Calu3 (cell line): ENCODE data around the gene FMN2. TPM values are rescaled to one million over a fixed set of nuclear protein-coding genes. Genes with fewer than 3 reads are reported as not detected.

Source experiments
- BruUV-seq: library from RNA; stranded (reverse); fragments of 400-500 nt; replicated peaks from 2 replicates; lab custom pipeline; 2021; lab: Mats Ljungman, UMichigan
- CTCF ChIA-PET: fragments of 300-600 bp; sonication (Branson Sonifier 250); formaldehyde crosslinking; loops from one replicate; lab custom pipeline; 2022; ENCODE audit warnings: antibody characterized with exemption; lab: Charles Lee
- DNase-seq: peaks from one replicate; pipeline ENCODE4 v3.0.0; 2022
- H3K27ac Mint-ChIP-seq: one replicate; pipeline ENCODE4 v1.8.0; 2022; ENCODE audit warnings: mixed read lengths; ENCODE audit not compliant: unreplicated experiment
- H3K27me3 Mint-ChIP-seq: one replicate; pipeline ENCODE4 v1.8.0; 2022; ENCODE audit warnings: mixed read lengths; ENCODE audit not compliant: unreplicated experiment
- H3K36me3 Mint-ChIP-seq: one replicate; pipeline ENCODE4 v1.8.0; 2022; ENCODE audit warnings: mild to moderate bottlenecking, moderate library complexity, mixed read lengths; ENCODE audit not compliant: insufficient read depth, unreplicated experiment
- H3K4me1 Mint-ChIP-seq: one replicate; pipeline ENCODE4 v1.8.0; 2022; ENCODE audit warnings: mild to moderate bottlenecking, low read depth, mixed read lengths; ENCODE audit not compliant: unreplicated experiment
- H3K4me3 Mint-ChIP-seq: one replicate; pipeline ENCODE4 v1.8.0; 2022; ENCODE audit warnings: mild to moderate bottlenecking, low read depth, moderate library complexity, mixed read lengths; ENCODE audit not compliant: unreplicated experiment
- H3K9me3 Mint-ChIP-seq: one replicate; pipeline ENCODE4 v1.8.0; 2022; ENCODE audit warnings: low read depth, mixed read lengths; ENCODE audit not compliant: unreplicated experiment
- intact Hi-C: fragments of 100-400 bp; cut with micrococcal nuclease; formaldehyde crosslinking; loops from one replicate; pipeline ENCODE4 v1.10.0; 2022; ENCODE audit not compliant: unreplicated experiment
- total RNA-seq: library from RNA; stranded (reverse); gene quantifications from 2 replicates; pipeline ENCODE4 v1.2.3, GENCODE V29; 2022
- TF ChIP-seq, protein P1 (sequence below): fragments of 200-600 bp; IDR thresholded peaks from one replicate; pipeline ENCODE4 v1.8.0; 2022; ENCODE audit warnings: antibody characterized with exemption; ENCODE audit not compliant: unreplicated experiment

FMN2 gene
- total RNA-seq, 1 experiment from 2014 or later, result 0.12 TPM

DNA sequence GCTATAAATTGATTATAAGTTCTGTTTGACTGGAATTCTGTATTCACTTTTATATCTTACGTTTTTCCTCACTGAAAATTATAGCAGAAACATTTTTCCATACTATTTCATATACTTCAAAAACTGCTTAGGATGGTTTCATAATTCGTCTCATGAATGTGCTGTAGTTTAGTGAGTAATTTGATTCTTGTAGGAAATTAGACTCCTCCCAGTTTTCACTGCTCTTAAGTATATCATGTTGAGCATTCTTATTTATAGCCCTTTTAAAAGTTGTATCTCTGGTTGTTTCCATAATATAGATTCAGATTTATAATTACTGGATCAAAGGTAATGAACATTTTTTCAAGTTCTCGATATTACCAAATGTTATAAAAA lies 250.6 kb downstream of the FMN2 start:
- intact Hi-C loops, result no loop called here
- TF ChIP-seq, protein P1, sequence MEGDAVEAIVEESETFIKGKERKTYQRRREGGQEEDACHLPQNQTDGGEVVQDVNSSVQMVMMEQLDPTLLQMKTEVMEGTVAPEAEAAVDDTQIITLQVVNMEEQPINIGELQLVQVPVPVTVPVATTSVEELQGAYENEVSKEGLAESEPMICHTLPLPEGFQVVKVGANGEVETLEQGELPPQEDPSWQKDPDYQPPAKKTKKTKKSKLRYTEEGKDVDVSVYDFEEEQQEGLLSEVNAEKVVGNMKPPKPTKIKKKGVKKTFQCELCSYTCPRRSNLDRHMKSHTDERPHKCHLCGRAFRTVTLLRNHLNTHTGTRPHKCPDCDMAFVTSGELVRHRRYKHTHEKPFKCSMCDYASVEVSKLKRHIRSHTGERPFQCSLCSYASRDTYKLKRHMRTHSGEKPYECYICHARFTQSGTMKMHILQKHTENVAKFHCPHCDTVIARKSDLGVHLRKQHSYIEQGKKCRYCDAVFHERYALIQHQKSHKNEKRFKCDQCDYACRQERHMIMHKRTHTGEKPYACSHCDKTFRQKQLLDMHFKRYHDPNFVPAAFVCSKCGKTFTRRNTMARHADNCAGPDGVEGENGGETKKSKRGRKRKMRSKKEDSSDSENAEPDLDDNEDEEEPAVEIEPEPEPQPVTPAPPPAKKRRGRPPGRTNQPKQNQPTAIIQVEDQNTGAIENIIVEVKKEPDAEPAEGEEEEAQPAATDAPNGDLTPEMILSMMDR, result no peak
- Mint-ChIP-seq H3K27ac (no peak overlapping the region), H3K4me1 (peaks cover 13% of the 10 kb centered on the region), H3K36me3 (no peaks in the 10 kb centered on the region), H3K27me3 (no peaks in the 10 kb centered on the region), H3K9me3 (no peaks in the 10 kb centered on the region), H3K4me3 (no peak overlapping the region)
- BruUV-seq, result no TSS peak
- CTCF ChIA-PET, result no interaction called here
- no peak for DNase-seq

DNA sequence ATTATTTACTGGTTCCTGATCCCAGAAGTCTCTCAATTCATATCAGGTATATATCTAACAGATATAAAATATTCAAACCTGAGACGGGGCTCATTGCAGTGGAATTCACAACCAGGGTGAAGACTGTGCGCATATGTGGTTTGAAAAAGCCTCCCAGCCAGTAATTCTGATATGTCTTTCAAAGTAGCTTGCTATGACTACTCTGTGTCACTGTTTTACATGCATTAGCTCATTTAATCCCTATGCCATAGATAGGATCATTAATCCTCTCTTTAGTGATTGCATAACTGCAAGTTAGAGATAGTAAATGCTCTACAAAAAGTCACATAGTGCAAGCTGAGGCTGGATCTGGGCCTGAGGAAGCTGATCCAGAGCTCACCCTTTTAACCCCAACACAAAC lies 251.4 kb downstream of the FMN2 start:
- Mint-ChIP-seq H3K27me3 (no peaks in the 10 kb centered on the region), H3K9me3 (no peaks in the 10 kb centered on the region), H3K4me1 (peaks cover 13% of the 10 kb centered on the region), H3K4me3 (no peak overlapping the region), H3K36me3 (no peaks in the 10 kb centered on the region), H3K27ac (no peak overlapping the region)
- CTCF ChIA-PET, result no interaction called here
- BruUV-seq, result no TSS peak
- TF ChIP-seq, protein P1, result no peak
- DNase-seq, result no peak
- intact Hi-C loops, result no loop called here

DNA sequence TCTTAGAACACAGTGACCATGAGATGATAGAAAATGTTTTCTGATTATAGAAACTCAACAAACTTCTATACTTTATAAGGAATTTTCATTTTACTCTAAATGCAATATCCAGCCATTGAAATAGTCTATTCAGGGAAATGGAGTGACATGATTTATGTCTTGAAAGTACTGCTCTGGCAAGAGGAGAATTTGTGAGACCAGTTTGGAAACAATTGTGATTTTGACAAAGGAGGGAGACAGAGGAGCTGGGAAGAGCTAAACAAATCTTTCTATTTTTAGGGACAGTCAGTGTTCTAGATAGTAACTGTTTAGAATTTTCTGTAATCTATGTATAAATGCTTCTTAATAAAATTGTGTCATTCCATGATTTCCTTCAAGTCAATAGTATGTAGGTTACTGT lies 252.3 kb downstream of the FMN2 start:
- no peaks in the 10 kb centered on the region for H3K36me3 Mint-ChIP-seq
- intact Hi-C loops, result no loop called here
- TF ChIP-seq, protein P1, result no peak
- H3K27ac Mint-ChIP-seq, result no peak overlapping the region
- no peaks in the 10 kb centered on the region for H3K27me3 Mint-ChIP-seq
- CTCF ChIA-PET, result no interaction called here
- BruUV-seq, result no TSS peak
- H3K4me1 Mint-ChIP-seq, result peaks cover 13% of the 10 kb centered on the region
- no peak overlapping the region for H3K4me3 Mint-ChIP-seq
- no peaks in the 10 kb centered on the region for H3K9me3 Mint-ChIP-seq
- no peak for DNase-seq

DNA sequence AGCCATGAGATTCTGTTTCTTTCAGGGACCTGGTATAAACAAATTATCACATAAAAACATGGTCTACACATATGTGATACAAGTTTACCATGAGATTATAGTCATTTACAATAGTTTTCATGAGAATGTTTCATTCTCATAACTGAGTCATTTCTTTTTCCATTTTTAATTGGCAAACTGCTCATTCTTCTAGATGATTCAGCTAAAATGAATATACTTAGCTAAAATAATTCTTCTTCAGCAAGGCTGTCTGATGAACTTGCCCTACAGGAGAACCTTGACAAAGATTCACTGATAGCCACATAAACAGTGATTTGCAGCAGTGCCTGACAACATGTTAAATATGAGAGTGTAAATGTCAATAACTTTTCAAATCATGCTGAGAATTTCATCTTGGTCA lies 253.2 kb downstream of the FMN2 start:
- no peaks in the 10 kb centered on the region for H3K9me3 Mint-ChIP-seq
- BruUV-seq, result no TSS peak
- CTCF ChIA-PET, result no interaction called here
- peaks cover 13% of the 10 kb centered on the region for H3K4me1 Mint-ChIP-seq
- no peak for DNase-seq
- no peaks in the 10 kb centered on the region for H3K27me3 Mint-ChIP-seq
- no peak overlapping the region for H3K27ac Mint-ChIP-seq
- TF ChIP-seq, protein P1, result no peak
- no peaks in the 10 kb centered on the region for H3K36me3 Mint-ChIP-seq
- H3K4me3 Mint-ChIP-seq, result no peak overlapping the region
- intact Hi-C loops, result no loop called here
